Central memory CD8-positive, alpha-beta T cell (primary cell): Measurements from ENCODE around the gene NEGR1.

ENCODE experiments used
- ATAC-seq: fragments of 150-1000 bp; cut with Tn5 transposase; replicated peaks from 2 replicates; pipeline ENCODE4 v1.10.0; 2022; ENCODE audit warnings: mild to moderate bottlenecking, moderate FRiP score, moderate number of reproducible peaks; ENCODE audit not compliant: poor library complexity, severe bottlenecking; ENCODE audit errors: extremely low read depth
- DNase-seq, 2 donors: peaks; one replicate each; pipeline ENCODE4 v3.0.0; 2021; ENCODE audit warnings: low spot score in 2 of 2
- H3K27ac Mint-ChIP-seq: one replicate; pipeline ENCODE4 v1.8.0; 2022; ENCODE audit warnings: low read depth, mild to moderate bottlenecking, moderate library complexity, mixed read lengths
- H3K27me3 Mint-ChIP-seq: one replicate; pipeline ENCODE4 v1.8.0; 2022; ENCODE audit warnings: mixed read lengths
- H3K36me3 Mint-ChIP-seq: one replicate; pipeline ENCODE4 v1.8.0; 2022; ENCODE audit warnings: mild to moderate bottlenecking, moderate library complexity, mixed read lengths; ENCODE audit not compliant: insufficient read depth
- H3K4me1 Mint-ChIP-seq: one replicate; pipeline ENCODE4 v1.8.0; 2022; ENCODE audit warnings: mixed read lengths
- H3K4me3 Mint-ChIP-seq: one replicate; pipeline ENCODE4 v1.8.0; 2022; ENCODE audit warnings: mild to moderate bottlenecking, moderate library complexity, mixed read lengths
- H3K9me3 Mint-ChIP-seq: one replicate; pipeline ENCODE4 v1.8.0; 2022; ENCODE audit warnings: mixed read lengths

The NEGR1 gene

GRCh38 chr1:72166426-72166825, 115.9 kb downstream of the NEGR1 start:
- H3K36me3 Mint-ChIP-seq, result no peaks in the 10 kb centered on the region

GRCh38 chr1:72150508-72150907, 131.8 kb downstream of the NEGR1 start:
- peaks cover 17% of the 10 kb centered on the region for H3K9me3 Mint-ChIP-seq
- H3K4me3 Mint-ChIP-seq, result no peak overlapping the region
- ATAC-seq (no peak), DNase-seq (no peak)
- H3K27me3 Mint-ChIP-seq, result no peaks in the 10 kb centered on the region
- H3K36me3 Mint-ChIP-seq, result no peaks in the 10 kb centered on the region
- H3K27ac Mint-ChIP-seq, result no peak overlapping the region
- H3K4me1 Mint-ChIP-seq, result no peaks in the 10 kb centered on the region

More at GRCh38 chr1:72166426-72166825, 115.9 kb downstream of the NEGR1 start:
- Mint-ChIP-seq H3K4me1 (no peaks in the 10 kb centered on the region), H3K9me3 (no peaks in the 10 kb centered on the region), H3K27me3 (no peaks in the 10 kb centered on the region), H3K4me3 (no peak overlapping the region), H3K27ac (no peak overlapping the region)
- DNase-seq, result no peak
- ATAC-seq, result no peak

- no peak overlapping the region for H3K27ac Mint-ChIP-seq
- H3K27me3 Mint-ChIP-seq, result no peaks in the 10 kb centered on the region
- ATAC-seq, result no peak
- DNase-seq, result no peak
- no peaks in the 10 kb centered on the region for H3K36me3 Mint-ChIP-seq
- no peak overlapping the region for H3K4me3 Mint-ChIP-seq
- H3K9me3 Mint-ChIP-seq, result no peaks in the 10 kb centered on the region
- no peaks in the 10 kb centered on the region for H3K4me1 Mint-ChIP-seq
Measured at GRCh38 chr1:72141875-72142274, 140.5 kb downstream of the NEGR1 start.

- DNase-seq (no peak), ATAC-seq (no peak)
- H3K4me3 Mint-ChIP-seq, result no peak overlapping the region
- H3K4me1 Mint-ChIP-seq, result no peaks in the 10 kb centered on the region
- no peaks in the 10 kb centered on the region for H3K27me3 Mint-ChIP-seq
- H3K36me3 Mint-ChIP-seq, result no peaks in the 10 kb centered on the region
- H3K9me3 Mint-ChIP-seq, result no peaks in the 10 kb centered on the region
- no peak overlapping the region for H3K27ac Mint-ChIP-seq
Measured at GRCh38 chr1:72140222-72140621, 142.1 kb downstream of the NEGR1 start.

- H3K4me3 Mint-ChIP-seq, result no peak overlapping the region
- H3K27ac Mint-ChIP-seq, result no peak overlapping the region
- H3K36me3 Mint-ChIP-seq, result no peaks in the 10 kb centered on the region
- DNase-seq (no peak), ATAC-seq (no peak)
- H3K27me3 Mint-ChIP-seq, result no peaks in the 10 kb centered on the region
- no peaks in the 10 kb centered on the region for H3K4me1 Mint-ChIP-seq
- H3K9me3 Mint-ChIP-seq, result no peaks in the 10 kb centered on the region
Measured at GRCh38 chr1:72137656-72138055, 144.7 kb downstream of the NEGR1 start.

GRCh38 chr1:72129869-72130268, 152.5 kb downstream of the NEGR1 start:
- Mint-ChIP-seq H3K27ac (no peak overlapping the region), H3K4me1 (no peaks in the 10 kb centered on the region), H3K4me3 (no peak overlapping the region), H3K9me3 (peaks cover 19% of the 10 kb centered on the region), H3K27me3 (no peaks in the 10 kb centered on the region), H3K36me3 (no peaks in the 10 kb centered on the region)
- no peak for DNase-seq
- ATAC-seq, result no peak

GRCh38 chr1:72122099-72122880, 160.0 kb downstream of the NEGR1 start:
- Mint-ChIP-seq H3K9me3 (peaks cover 6% of the 10 kb centered on the region), H3K27ac (no peak overlapping the region), H3K4me1 (no peaks in the 10 kb centered on the region), H3K27me3 (no peaks in the 10 kb centered on the region), H3K4me3 (no peak overlapping the region), H3K36me3 (no peaks in the 10 kb centered on the region)
- no peak for ATAC-seq
- DNase-seq, result no peak

- no peaks in the 10 kb centered on the region for H3K9me3 Mint-ChIP-seq
- H3K27ac Mint-ChIP-seq, result no peak overlapping the region
- no peak overlapping the region for H3K4me3 Mint-ChIP-seq
- no peaks in the 10 kb centered on the region for H3K4me1 Mint-ChIP-seq
- ATAC-seq (no peak), DNase-seq (no peak)
- H3K36me3 Mint-ChIP-seq, result no peaks in the 10 kb centered on the region
- no peaks in the 10 kb centered on the region for H3K27me3 Mint-ChIP-seq
Measured at GRCh38 chr1:72119491-72119890, 162.8 kb downstream of the NEGR1 start.

- H3K27ac Mint-ChIP-seq, result no peak overlapping the region
- no peaks in the 10 kb centered on the region for H3K9me3 Mint-ChIP-seq
- no peaks in the 10 kb centered on the region for H3K4me1 Mint-ChIP-seq
- H3K27me3 Mint-ChIP-seq, result no peaks in the 10 kb centered on the region
- H3K4me3 Mint-ChIP-seq, result no peak overlapping the region
- ATAC-seq (no peak), DNase-seq (no peak)
- no peaks in the 10 kb centered on the region for H3K36me3 Mint-ChIP-seq
Measured at GRCh38 chr1:72117621-72118020, 164.7 kb downstream of the NEGR1 start.

GRCh38 chr1:72115290-72115689, 167.0 kb downstream of the NEGR1 start:
- no peaks in the 10 kb centered on the region for H3K27me3 Mint-ChIP-seq
- no peak overlapping the region for H3K4me3 Mint-ChIP-seq
- no peak overlapping the region for H3K27ac Mint-ChIP-seq
- ATAC-seq (no peak), DNase-seq (no peak)
- no peaks in the 10 kb centered on the region for H3K9me3 Mint-ChIP-seq
- no peaks in the 10 kb centered on the region for H3K4me1 Mint-ChIP-seq
- no peaks in the 10 kb centered on the region for H3K36me3 Mint-ChIP-seq

GRCh38 chr1:72111662-72112061, 170.7 kb downstream of the NEGR1 start:
- no peaks in the 10 kb centered on the region for H3K27me3 Mint-ChIP-seq
- no peaks in the 10 kb centered on the region for H3K4me1 Mint-ChIP-seq
- DNase-seq (no peak), ATAC-seq (no peak)
- H3K36me3 Mint-ChIP-seq, result no peaks in the 10 kb centered on the region
- no peaks in the 10 kb centered on the region for H3K9me3 Mint-ChIP-seq
- H3K4me3 Mint-ChIP-seq, result no peak overlapping the region
- no peak overlapping the region for H3K27ac Mint-ChIP-seq

GRCh38 chr1:72109916-72110315, 172.4 kb downstream of the NEGR1 start:
- Mint-ChIP-seq H3K4me3 (no peak overlapping the region), H3K36me3 (no peaks in the 10 kb centered on the region), H3K27ac (no peak overlapping the region), H3K4me1 (no peaks in the 10 kb centered on the region), H3K27me3 (no peaks in the 10 kb centered on the region), H3K9me3 (peaks cover 7% of the 10 kb centered on the region)
- no peak for ATAC-seq
- no peak for DNase-seq

GRCh38 chr1:72105201-72105600, 177.1 kb downstream of the NEGR1 start:
- H3K36me3 Mint-ChIP-seq, result no peaks in the 10 kb centered on the region
- no peaks in the 10 kb centered on the region for H3K27me3 Mint-ChIP-seq

More at GRCh38 chr1:72105201-72105600, 177.1 kb downstream of the NEGR1 start:
- no peaks in the 10 kb centered on the region for H3K4me1 Mint-ChIP-seq
- H3K27ac Mint-ChIP-seq, result no peak overlapping the region
- H3K4me3 Mint-ChIP-seq, result no peak overlapping the region
- peaks cover 12% of the 10 kb centered on the region for H3K9me3 Mint-ChIP-seq
- DNase-seq, result no peak
- no peak for ATAC-seq
